Left cardiac atrium (tissue), 4 donors: ENCODE data around the gene LGI2. TPM values are rescaled to one million over a fixed set of nuclear protein-coding genes. Genes with fewer than 3 reads are reported as not detected.
"Not testable (repeated sequence)": the region's sequence is repeated elsewhere in the genome, so short reads cannot be mapped to it uniquely, and the experiment has no call there.

Source experiments
- ATAC-seq, 2 donors: fragments of 200-7000 bp; cut with Tn5 transposase; one replicate each; pipeline ENCODE4 v1.9.1; 2020; ENCODE audit warnings: mild to moderate bottlenecking in 2 of 2, moderate library complexity in 2 of 2
- DNase-seq: peaks from one replicate; pipeline ENCODE4 v3.0.0-alpha.2; 2020
- intact Hi-C, 2 donors: fragments of 100-400 bp; cut with DNase I; formaldehyde crosslinking; loops; one replicate each; pipeline versions ENCODE4 v1.14.1 to v1.15.1; 2022 to 2023
- total RNA-seq, 2 donors: library from RNA; stranded (reverse); fragmentation: NEBNext Ultra II Directional; extraction: Animal tissue kit (Norgen Biotek cat#: 25700); gene quantifications; one replicate each; pipeline ENCODE4 v1.2.1, GENCODE V29; 2021
- donor health status: DM: no; HTN: yes; CAD: no.
- donor health status: DM: no; HTN: yes; CAD: no; lungs with severe emphysema.
- donor health status: DM: yes; HTN: yes; CAD: no.
- donor health status: Dilated cardiomyopathy.

The LGI2 gene
- total RNA-seq, 2 donors from 2014 or later, result 5.3 to 7.4 TPM

DNA sequence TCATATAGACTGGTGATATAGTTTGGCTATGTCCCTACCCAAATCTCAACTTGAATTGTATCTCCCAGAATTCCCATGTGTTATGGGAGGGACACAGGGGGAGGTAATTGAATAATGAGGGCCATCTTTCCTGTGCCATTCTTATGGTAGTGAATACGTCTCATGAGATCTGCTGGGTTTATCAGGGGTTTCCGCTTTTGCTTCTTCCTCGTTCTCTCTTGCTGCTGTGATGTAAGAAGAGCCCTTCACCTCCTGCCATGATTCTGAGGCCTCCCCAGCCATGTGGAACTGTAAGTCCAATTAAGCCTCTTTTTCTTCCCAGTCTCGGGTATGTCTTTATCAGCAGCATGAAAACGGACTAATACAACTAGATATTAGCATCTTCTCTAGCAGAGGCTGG is 21.3 kb upstream of the LGI2 start:
- ATAC-seq, intact Hi-C loops, DNase-seq: not testable (repeated sequence)

DNA sequence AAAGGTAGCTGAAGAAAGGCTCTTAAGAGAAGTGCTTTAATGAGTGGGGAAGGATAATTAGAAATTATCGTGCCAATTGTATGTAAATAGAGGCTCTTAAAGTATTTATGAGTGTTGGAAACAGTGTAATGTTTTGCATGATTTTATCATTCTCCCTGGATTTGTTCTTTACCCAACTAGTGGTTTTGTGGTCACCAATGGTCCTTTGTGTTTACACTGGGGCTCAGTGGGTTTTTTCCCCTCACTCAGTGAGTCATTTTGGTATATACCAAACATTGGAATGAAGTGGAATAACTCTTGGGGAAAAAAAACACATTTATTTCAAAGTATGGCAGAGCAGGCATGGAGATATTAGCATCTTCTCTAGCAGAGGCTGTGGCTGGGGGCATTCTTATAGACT is 20.8 kb upstream of the LGI2 start:
- DNase-seq, result no peak
- intact Hi-C loops, result no loop called here
- no peak for ATAC-seq

DNA sequence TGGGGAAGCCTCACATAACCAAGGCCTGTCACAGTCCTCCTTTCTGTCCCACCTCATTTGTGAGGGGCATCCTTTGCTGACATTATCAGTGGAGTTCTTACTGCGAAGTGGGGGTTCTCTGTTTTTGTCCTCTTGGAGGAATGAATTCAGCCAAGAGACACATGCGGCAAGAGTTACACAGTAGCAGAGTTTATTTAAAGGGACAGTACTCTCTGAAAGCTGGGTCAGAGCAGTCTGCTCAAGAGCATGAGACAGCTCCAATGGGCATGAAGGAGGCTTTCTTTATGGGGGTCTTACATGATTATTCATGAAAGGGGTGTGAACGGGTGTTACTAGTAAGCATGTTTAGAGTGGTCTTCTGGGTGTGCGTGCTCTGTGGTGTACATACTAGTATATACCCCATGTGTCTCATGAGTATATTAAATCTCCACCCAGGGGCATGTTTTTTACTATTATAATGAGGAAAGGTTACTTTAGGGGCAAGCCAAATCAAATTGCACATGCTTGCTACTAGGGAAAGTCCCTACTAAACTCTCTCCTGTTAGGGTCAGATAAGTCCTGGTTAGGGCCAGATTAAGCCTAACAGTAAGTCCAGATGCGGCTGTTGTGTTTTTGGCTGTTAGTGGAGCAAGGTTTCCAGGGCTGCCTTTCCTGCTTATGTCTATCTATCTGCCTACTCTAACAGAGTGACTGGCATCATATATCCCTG is 19.8 kb upstream of the LGI2 start:
- no peak for ATAC-seq
- no peak for DNase-seq
- intact Hi-C loops, result no loop called here

DNA sequence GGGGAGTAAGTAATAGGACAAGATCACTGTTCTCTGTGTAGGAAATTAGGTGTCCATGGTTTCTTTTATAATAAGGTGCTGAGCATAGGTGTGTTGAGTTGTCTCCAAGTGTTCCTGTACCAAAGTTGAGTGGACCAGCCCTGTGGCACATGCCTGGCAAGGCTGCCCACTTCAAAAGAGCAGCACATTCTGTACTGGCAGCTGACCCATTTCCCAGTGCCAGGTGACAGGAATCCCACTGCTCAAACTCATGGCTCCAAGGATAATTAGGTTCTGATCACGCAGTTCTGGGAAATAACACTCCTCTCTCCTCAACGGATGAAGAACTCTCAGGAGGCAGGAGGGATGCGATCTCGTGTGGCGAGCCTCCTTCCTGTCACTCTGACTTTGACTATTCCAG is 12.8 kb upstream of the LGI2 start:
- no peak for DNase-seq
- intact Hi-C loops, result no loop called here
- ATAC-seq, result no peak

DNA sequence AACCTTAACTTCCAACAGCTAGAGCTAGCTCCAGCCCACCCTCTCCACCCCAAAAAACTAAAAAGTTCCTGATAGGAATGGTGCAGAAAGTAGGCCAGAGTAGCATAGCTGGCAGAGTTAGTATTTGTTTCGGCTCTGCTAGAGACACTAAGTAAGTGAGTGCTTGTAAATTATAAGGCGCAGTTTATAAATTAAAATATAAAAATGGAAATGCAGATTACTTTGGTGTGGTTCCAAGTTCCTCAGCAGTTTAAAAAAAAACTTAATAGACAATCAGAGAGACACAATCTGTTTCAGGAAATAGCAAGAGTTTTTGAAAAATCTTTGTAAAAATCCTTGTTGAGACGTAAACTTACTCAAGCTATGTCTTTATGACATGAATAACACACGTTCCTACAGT is 2.8 kb upstream of the LGI2 start:
- intact Hi-C loops, result no loop called here

DNA sequence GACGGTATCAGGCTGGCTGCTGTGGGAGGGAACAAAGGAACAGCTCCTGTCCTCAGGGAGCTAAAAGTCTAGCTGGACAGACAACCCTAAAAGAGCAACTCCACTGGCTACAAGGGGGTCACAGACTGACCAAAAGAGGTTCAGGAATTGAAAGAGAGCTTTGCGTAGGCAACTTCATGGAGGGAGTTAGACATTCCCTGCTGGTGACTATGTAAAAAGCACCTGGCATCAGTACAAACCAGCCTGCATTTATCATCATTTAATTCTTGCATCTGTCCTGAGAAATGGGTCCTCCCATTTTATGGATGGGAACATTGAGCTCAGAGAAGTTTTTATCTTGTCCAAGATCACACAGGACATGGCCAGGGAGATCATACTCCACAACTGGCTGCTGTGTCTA is 1.4 kb upstream of the LGI2 start:
- intact Hi-C loops, result no loop called here
- no peak for ATAC-seq
- no peak for DNase-seq

More for the DNA sequence above, 2.8 kb upstream of the LGI2 start:
- DNase-seq, result no peak
- ATAC-seq, result no peak

DNA sequence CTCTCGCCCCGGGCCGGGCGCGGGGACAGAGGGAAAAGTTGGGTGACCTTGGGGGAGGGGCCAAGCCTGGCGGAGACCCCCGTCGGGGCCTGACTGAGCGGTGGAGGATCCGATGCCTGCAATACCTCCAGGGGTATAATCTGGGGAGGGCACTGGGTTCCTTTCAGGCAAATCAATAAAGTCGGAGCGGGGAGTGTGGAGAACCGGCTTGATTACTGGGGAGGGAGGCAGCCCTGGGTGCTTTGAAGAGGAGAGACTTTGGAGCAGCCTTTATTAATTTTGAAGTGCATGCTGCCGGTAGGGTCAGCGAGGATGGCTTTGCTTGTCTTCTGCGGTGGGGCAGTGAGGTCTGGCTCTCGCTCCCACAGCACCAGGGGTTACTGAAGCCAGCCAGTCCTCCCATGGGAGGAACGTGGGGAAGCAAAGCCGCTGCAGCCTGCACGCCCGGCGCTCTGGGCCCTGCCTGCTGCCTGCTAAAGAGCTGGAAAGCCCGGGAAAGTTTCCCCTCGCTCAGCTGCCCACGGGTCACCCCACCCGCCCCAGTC is 403 bp upstream of the LGI2 start:
- intact Hi-C loops, result no loop called here
- DNase-seq, result peak; percentile 42
- peak; percentile 61 to 76 for ATAC-seq

DNA sequence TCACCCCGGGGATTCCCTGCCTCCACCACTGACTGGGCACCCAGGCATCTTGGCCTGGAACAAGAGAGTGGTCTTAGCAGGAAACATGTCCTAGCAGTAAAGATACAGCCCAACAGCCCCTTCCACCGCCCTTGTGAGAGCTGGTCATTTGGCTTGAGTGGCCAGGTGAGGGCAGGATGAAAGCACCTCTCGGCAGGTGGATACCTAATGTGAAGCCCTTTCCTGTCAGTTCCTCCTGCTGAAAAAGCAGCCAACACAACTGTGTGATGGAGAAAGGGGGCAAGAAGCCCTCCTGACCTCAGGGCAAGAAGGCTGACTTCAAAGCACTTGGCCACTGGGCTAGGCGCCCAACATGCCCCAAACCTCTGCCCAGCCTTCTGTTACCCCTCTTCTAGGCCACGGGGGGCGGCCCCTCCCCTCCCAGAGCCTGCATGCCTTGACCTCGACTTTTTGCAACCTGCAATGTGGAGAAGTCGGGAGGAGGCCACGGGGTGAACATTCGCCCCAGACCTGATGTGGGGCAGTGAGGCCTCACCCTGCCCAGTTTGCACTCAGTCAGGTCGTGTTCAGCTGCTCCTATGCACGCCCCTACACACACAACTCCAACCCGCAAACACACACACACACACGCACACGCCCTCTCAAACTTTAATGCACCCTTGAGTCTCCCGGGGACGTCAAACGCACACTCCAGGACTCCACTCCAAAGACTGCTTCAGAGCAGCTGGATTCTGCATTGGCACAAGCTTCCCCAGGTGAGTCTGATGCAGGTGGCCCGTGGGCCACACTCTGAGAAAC is 1.1 kb downstream of the LGI2 start:
- no peak for DNase-seq
- ATAC-seq, result no peak
- intact Hi-C loops, result no loop called here

DNA sequence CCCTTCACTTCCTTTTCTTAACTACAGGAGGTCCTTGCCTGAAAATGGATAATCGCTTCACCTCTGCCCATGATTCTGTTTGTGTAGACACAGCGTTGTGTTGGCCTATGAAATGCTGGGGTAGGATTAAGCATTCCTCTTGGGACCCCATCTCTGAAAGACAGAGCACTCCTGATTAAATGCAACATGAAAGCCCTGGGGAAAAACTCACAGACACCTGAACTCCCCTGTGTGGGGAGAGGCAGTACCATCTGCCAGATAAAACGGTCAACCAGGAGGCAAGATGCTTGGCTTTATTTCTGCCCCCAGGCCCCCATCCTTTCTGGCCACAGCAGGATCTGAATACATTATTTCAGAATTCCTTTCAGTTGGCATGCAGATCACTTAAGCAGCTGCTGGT is 1.9 kb downstream of the LGI2 start:
- DNase-seq (no peak), ATAC-seq (no peak)
- intact Hi-C loops, result no loop called here

DNA sequence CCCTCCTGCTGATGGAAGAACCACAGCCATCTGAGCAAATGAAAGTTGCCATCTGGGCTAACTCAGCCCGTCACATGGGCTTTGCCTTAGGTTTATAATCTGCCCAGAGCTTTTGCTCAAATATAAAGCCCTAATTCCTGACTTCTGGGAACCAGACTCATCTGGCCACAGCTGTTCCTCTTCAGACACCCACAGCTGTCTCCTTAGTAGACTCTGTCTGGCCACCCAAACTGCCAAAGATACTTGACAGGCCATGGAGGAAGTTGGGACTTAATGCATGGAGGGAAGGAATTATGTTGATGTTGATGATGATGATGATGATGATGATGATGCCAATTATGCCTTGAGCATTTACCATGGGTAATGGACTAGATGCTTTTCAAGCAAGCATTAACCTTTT is 8.0 kb downstream of the LGI2 start:
- intact Hi-C loops, result no loop called here
- no peak for DNase-seq
- ATAC-seq, result peak in 1 of 2 donors; percentile 32

DNA sequence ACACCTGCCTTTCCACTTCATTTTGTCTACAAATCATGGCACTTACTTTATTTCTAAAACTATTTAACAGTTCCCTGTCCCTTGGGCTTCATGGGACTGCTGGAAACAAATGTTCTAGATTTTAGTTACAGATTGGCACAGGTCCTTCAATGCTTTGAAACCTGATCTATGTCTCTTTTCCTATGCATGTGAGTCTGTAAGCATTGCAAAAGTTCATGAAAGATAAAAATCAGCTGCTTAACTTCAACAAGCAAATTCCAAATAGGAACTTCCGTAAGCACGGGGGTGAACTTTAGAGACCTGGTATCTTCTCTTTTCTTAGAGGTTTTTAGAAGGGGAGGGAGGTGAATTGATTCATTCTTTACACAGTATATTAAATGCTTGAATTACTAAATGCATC is 9.5 kb downstream of the LGI2 start:
- no peak for DNase-seq
- intact Hi-C loops, result no loop called here
- no peak for ATAC-seq

DNA sequence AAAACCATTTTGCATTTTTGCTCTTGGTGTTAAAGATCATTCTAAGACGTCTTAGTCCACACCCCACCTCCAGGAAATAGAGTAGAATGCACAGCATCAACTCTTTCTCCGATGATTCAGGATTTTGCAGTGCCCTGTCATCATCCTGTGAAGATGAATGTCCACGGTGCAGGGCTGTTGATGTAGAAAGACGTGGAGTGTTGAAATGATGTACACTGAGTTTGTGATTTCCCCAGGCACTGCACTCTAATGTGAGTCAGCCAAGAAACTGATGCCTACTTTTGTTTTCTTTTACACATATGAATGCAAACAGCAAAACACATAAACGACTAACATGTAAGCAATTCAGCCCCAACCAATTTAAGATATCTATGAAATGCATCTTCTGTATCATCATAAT is 10.5 kb downstream of the LGI2 start:
- ATAC-seq (peak in 1 of 2 donors; percentile 29), DNase-seq (no peak)
- intact Hi-C loops, result no loop called here

DNA sequence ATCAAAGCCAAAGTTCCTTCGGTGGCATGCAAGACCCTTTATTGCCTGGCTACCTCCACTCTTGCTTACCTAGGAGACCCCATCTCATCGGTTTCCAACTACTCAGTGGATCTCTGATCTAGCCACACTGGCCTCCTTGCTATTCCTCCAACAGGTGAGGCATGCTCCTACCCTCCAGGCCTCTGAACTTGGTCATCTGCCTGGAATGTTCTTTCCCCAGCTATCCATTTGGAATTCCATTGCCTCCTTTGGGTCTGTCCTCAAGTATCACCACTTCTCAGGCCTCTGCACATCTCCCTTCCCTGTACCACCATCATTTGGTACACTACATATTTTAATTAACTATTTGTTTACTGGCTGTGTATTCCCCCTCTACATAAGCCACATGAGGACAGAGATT is 11.2 kb downstream of the LGI2 start:
- intact Hi-C loops, result no loop called here
- ATAC-seq, result no peak
- no peak for DNase-seq

DNA sequence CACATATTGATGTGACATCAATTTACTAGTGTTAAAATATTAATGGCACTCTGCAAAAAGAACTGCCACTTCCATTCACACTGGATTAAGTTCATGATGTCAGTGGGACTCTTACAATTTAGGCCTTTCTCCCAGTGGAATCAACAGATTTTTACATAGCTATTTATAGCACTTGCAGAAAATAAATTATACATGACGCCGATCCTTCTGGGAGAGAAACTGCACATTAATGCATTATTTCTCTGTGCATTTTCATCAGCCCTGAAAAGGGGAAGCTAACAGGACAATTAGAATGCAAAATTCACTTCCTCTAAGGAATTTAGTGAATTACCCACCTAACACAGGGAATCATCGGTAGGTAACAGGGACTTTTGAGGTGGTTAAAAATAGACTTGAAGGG is 15.7 kb downstream of the LGI2 start:
- intact Hi-C loops, result no loop called here
- ATAC-seq, result no peak
- DNase-seq, result no peak

DNA sequence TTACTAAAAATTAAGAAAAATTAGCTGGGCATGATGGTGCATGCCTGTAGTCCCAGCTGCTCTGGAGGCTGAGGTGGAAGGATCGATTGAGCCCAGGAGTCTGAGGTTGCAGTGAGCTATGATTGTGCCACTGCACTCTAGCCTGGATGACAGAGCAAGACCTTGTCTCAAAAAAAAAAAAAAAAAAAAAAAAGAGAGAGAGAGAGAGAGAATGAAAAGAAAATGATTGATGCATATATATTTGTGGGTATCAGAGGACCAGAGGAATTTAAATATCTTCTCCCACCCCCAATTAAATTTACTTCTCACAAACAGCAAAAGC is 16.1 kb downstream of the LGI2 start:
- intact Hi-C loops, DNase-seq, ATAC-seq: not testable (repeated sequence)

DNA sequence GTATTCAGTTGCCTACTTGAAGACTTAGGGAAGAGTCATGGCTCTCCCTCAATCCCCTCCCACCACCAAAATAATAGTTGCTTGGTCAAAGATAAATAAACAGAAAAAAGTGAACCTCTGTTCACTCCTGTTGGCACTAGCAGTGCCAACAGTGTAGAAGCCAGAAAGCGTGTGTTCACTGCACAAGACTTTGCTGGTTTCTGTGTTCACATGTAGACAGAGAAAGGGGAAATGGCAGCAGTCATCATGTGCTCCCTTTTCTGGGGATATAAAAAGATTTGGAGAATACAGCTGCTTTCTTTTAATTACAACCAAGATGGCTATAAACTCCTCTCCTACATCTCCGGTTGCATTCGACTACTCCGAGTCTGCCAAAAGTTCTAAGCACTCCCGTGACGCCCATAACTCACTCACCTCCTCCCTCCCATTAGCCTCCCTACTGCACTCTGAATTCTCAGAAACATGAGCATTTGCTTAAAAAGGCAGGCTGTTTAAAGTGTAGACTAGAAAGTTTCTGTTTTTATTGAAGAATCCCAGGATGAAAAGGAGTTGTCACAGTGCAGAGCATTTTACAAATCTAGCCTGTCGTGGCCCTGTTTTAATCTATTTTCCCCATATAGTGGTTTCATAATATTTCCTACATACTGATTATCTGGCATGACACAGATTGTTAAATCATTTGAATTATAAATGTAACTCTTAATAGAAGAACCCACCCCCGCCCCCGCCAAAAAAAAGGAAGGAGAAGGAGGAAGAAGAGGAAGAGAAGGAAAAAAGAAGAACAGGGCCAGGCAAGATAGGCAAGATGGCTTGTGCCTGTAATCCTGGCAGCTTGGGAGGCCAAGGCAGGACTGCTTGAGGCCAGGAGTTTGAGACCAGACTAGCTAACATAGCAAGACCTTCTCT is 16.7 kb downstream of the LGI2 start:
- no peak for DNase-seq
- peak in 1 of 2 donors; percentile 70 for ATAC-seq

DNA sequence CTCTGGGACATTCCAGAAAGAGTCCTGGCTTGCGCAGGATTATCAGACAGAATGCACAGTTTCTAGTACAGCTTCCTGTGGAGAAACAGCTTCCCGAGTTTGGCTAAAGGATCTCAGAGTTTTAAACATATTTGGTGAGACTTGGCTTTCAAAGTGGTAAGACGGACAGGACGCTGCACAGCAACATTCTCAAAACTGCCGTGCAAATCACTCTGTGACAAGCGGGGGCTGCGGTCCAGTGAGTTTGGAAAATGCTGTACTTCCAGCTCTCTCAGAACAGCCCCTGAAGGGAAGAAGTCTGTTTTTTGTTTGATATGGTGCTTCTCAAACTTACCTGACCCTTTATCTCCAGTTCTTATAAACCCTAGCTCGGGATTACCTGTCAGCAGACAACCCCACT is 18.1 kb downstream of the LGI2 start:
- DNase-seq (no peak), ATAC-seq (no peak)

More for the DNA sequence above, 16.7 kb downstream of the LGI2 start:
- intact Hi-C loops, result no loop called here

DNA sequence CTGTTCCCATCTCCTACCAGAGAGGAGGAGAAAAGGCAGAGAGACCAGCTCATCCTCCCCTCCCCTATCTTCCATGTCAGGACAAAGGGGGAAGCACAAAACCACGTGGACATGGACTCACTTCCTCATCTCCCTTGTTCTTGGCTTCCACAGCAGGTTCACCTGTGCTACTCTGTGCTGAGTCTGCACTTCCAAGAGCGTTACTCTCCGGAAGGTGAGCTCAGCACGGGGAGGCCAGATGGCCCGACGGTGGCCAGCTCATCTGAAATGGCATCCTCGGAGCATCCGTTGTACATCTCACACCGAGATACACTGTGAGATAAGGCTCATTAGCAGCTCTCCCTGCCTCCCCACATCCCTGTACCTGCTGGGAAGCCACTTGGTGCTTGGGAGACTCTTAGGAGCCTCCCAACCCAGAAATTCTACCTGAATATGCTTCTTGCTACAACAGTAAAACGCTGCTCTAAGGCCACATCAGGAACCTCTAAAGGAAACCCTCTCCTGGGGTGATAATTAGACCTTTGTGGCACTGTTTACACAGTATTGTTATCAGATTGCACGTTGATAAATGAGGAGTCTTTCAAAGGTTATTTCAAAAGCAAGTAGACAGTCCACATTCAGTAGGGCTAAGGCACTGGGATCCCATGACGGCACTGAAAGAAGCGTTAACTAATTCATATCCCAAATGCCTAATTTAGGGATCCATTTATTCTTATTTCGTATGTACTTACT is 19.4 kb downstream of the LGI2 start:
- no peak for ATAC-seq
- no peak for DNase-seq
- intact Hi-C loops, result no loop called here

More for the DNA sequence above, 18.1 kb downstream of the LGI2 start:
- intact Hi-C loops, result no loop called here

DNA sequence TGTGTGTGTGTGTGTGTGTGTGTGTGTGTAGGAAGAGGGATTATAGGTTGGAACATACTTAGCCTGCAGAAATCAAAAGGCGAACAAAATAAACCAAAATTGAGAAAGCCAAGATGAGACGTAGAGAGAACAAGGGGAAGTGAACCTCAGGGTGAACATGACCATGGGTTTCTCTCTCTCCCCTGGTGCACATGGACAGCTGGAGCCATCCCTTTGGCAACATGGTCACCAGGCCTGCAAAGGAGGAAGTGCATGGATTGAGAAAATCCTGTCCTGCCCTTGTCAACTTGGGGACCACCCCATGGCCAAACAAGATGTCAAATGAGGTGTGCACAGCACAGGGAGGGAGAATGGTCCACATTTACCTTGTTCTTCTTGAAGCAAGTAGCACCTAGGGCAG is 23.1 kb downstream of the LGI2 start:
- no peak for DNase-seq
- intact Hi-C loops, result no loop called here
- no peak for ATAC-seq
